Measurements from ENCODE around the gene TNFAIP2. TPM values are rescaled to one million over a fixed set of nuclear protein-coding genes. Genes with fewer than 3 reads are reported as not detected.
A peak's percentile ranks its signal among the peaks of the same experiment; 100 is the strongest.

The TNFAIP2 gene
- total RNA-seq, 4 donors from 2014 or later = 14.8 to 72.9 (median 22.3) TPM

GRCh38 chr14:103130965-103131364 is 7.7 kb downstream of the TNFAIP2 start:
- intact Hi-C loops (cut with DNase I; ENCODE audit: low total_unique reads) = no loop called here
- ATAC-seq (no peak), DNase-seq (no peak)
- H3K4me1 ChIP-seq = peaks cover 23 to 29% of the 10 kb centered on the region in 2 donors
- H3K4me3 ChIP-seq = no peak overlapping the region
- H3K9me3 ChIP-seq = no peaks in the 10 kb centered on the region
- peak overlapping the region in 1 of 4 donors; percentile 29 for H3K27ac ChIP-seq
- TF ChIP-seq CTCF (IDR thresholded peaks at IDR 0.05 in 4 of 5, conservative IDR thresholded peaks at IDR 0.05 in 1 of 5) = no peak
- TF ChIP-seq POLR2A (IDR thresholded peaks at IDR 0.05) = no peak
- in situ Hi-C loops (cut with MboI; ENCODE audit: low sequenced_read_pairs in 4 of 4) = no loop called here
- no peaks in the 10 kb centered on the region for H3K27me3 ChIP-seq
- peaks cover 0 to 34% of the 10 kb centered on the region in 2 donors for H3K36me3 ChIP-seq

- no peak for TF ChIP-seq CTCF (IDR thresholded peaks at IDR 0.05 in 4 of 5, conservative IDR thresholded peaks at IDR 0.05 in 1 of 5)
- TF ChIP-seq POLR2A (IDR thresholded peaks at IDR 0.05) = no peak
- Histone ChIP-seq H3K27me3 (no peaks in the 10 kb centered on the region), H3K4me1 (peaks cover 17 to 29% of the 10 kb centered on the region in 2 donors), H3K27ac (no peak overlapping the region), H3K9me3 (no peaks in the 10 kb centered on the region), H3K36me3 (peaks cover 0 to 34% of the 10 kb centered on the region in 2 donors), H3K4me3 (no peak overlapping the region)
- intact Hi-C loops (cut with DNase I; ENCODE audit: low total_unique reads) = no loop called here
- in situ Hi-C loops (cut with MboI; ENCODE audit: low sequenced_read_pairs in 4 of 4) = no loop called here
- DNase-seq = no peak
- ATAC-seq = no peak
Measured at GRCh38 chr14:103131580-103131979, 8.3 kb downstream of the TNFAIP2 start.

GRCh38 chr14:103132381-103133209 is 9.3 kb downstream of the TNFAIP2 start:
- in situ Hi-C loops (cut with MboI; ENCODE audit: low sequenced_read_pairs in 4 of 4) (no loop called here), intact Hi-C loops (cut with DNase I; ENCODE audit: low total_unique reads) (no loop called here)
- H3K27me3 ChIP-seq = no peaks in the 10 kb centered on the region
- TF ChIP-seq POLR2A (IDR thresholded peaks at IDR 0.05) (no peak), CTCF (IDR thresholded peaks at IDR 0.05 in 4 of 5, conservative IDR thresholded peaks at IDR 0.05 in 1 of 5) (no peak)
- H3K4me3 ChIP-seq = no peak overlapping the region
- no peaks in the 10 kb centered on the region for H3K9me3 ChIP-seq
- peaks cover 0 to 34% of the 10 kb centered on the region in 2 donors for H3K36me3 ChIP-seq
- no peak overlapping the region for H3K27ac ChIP-seq
- DNase-seq = no peak
- ATAC-seq = no peak
- H3K4me1 ChIP-seq = peaks cover 12 to 23% of the 10 kb centered on the region in 2 donors

- TF ChIP-seq POLR2A (IDR thresholded peaks at IDR 0.05) (no peak), CTCF (IDR thresholded peaks at IDR 0.05 in 4 of 5, conservative IDR thresholded peaks at IDR 0.05 in 1 of 5) (no peak)
- ATAC-seq (no peak), DNase-seq (no peak)
- Histone ChIP-seq H3K4me3 (no peak overlapping the region), H3K36me3 (peaks cover 0 to 34% of the 10 kb centered on the region in 2 donors), H3K4me1 (peaks cover 5 to 14% of the 10 kb centered on the region in 2 donors), H3K9me3 (no peaks in the 10 kb centered on the region), H3K27ac (no peak overlapping the region), H3K27me3 (no peaks in the 10 kb centered on the region)
- in situ Hi-C loops (cut with MboI; ENCODE audit: low sequenced_read_pairs in 4 of 4) = no loop called here
- intact Hi-C loops (cut with DNase I; ENCODE audit: low total_unique reads) = no loop called here
Measured at GRCh38 chr14:103133210-103134140, 10.2 kb downstream of the TNFAIP2 start.
